CD4-positive, alpha-beta T cell treated with Interleukin-10 for 1 hour (primary cell): ENCODE measurements around the gene RBM38.

Experiments used
- DNase-seq: peaks from one replicate; pipeline ENCODE4 v3.0.0-alpha.2; 2020

The RBM38 gene

GRCh38 chr20:57375652-57376230, 15.5 kb upstream of the RBM38 start:
- DNase-seq = no peak

DNA sequence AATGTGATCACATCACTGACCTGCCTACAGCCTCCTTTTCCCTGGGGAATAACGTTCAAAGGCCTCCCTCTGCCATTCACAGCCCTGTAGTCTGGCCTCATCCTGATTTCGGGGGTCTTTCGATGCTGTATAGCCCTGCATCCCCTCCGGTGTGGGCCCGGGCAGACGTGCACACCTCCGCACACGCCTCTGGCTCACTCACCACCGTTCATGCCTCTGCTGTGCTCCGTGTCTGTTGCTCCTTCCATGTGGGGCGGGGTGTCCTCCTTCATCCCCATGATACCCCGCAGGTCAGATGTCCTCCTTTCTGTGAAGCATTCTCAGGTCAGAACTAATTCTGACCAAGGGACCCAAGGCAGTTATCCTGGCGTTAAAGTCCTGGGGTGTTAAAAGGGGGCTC, 13.8 kb upstream of the RBM38 start:
- no peak for DNase-seq

DNA sequence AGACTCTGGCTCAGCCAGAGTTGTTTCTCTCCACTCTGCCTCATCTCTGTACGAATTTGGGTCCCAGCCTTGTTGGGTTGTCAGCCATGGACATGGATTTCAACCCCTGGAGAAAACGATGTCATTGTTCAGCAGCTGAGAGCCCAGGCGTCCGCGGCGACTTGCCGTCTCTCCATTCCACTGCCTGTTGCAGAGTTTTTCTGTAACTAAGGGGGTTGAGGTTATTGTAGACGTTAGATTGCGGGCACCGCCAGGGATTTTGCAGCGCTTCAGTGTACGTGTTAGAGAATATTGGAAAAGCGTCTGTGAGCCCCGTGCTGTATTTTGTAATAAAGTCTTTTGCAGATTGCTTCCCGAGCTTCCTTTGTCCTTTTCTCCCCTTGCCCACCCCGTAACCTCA, 13.1 kb upstream of the RBM38 start:
- DNase-seq = no peak

DNA sequence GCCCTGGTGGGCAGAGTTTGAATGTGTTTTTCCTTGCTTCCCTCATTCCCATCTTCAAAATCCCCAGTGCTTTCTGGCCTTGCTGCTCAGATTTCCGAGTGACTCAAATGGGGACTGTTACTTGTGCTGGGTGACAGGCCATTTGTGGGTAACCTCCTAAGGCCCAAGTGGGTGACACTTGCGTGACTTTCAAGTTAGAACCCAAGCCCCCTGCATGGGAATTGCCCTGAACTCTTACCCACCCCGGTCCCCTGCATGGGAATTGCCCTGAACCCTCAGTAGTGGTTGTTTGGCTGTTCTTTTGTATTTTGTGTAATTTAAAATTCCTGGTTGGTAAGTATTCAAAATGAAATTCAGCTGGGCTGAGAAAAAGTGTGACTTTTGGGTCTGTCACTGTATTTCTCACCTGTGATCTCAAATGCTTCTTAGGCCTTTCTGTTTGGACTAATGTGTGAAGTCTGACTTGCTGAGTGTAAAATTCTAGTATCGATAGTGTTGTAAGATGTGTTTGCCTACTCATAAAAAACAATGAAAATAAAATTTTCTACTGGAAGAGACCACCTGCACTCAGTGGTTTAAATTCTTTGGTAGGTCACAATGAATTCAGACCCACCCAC, 12.4 kb upstream of the RBM38 start:
- DNase-seq = no peak

DNA sequence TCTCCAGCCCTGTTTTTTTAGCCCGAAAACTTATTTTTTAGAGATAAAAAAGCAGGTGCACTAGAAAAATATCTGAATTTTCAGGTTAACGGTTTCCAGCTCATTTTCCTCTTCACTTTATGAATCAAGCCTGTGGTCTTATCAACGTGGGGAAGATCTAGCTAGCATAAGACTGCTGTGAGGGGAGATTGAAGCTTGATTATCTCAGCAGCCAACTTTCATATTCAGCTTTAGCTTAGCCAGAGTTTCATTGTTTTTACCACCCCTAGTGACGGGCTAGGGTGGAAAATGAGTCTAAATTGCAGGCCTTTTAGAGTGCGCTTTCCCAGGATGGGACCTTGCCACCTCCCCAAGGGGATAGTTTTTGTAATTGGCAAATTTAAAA, 11.9 kb upstream of the RBM38 start:
- DNase-seq = no peak

- no peak for DNase-seq
These were observed 11.0 kb upstream of the RBM38 start for GRCh38 chr20:57380081-57380750.

DNA sequence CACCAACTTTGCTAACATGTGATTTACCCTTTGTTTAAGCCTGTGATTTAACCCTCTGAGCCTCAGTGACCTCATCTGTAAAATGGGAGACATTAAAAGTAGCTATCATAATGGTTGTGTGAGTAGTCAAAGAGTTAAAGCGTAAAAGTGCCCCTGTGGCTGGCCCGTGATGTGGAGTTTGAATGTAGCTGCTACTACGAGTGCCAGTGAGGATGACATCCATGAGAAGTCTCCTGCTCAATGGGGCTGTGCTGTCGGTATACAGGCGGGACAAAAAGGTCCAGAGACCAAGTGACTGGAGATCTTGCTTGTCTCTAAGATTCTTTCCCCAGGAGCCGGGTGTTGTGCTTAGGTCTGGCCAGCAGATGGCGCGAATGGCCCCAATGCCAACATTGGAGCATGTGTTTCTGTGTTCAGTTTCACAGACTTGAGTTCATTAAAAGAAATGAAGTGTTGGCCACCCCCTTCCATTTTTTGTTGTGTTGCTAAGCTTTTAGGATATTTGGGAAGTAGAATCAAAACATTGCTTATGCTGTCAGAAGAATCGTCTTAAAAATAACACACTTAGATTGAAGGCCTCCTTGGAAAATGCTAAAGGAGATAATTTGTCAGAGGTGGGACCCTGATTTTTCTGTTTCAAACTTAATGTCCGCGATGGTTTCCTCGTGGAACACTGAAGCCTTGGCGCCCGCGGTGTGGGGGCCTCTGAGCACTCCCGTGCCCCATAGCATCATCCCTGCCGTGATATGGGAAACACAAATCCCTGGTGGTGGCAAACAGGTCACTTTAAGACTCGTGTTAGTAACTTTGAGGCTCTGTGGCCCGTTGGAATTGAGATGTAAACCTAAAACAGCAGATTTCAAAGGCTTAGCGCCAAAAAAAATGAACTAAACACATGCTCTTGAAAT, 9.3 kb upstream of the RBM38 start:
- DNase-seq = peak; percentile 88

GRCh38 chr20:57382516-57382915, 8.7 kb upstream of the RBM38 start:
- DNase-seq = no peak

GRCh38 chr20:57383447-57384347, 7.5 kb upstream of the RBM38 start:
- DNase-seq = no peak

DNA sequence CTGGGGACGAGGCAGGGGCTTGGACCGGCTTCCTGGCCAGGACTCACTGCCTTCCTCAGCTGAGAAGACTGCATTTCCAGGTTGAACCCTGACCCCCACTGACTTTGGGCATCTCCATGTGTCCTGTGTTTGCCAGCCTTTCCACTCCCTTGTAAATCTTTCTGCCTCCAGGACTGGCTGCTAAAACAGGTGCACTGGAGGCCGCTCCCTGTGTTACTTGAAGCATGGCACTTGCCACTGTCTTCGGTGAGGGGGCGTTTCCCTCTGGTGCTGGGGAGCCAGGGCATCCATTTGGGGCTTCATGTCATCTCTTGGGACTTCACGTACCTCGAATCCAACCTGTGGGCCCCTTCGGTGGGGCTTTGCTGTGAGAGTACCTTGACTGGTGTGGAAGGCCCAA, 6.7 kb upstream of the RBM38 start:
- no peak for DNase-seq

GRCh38 chr20:57384953-57385761, 6.0 kb upstream of the RBM38 start:
- no peak for DNase-seq

DNA sequence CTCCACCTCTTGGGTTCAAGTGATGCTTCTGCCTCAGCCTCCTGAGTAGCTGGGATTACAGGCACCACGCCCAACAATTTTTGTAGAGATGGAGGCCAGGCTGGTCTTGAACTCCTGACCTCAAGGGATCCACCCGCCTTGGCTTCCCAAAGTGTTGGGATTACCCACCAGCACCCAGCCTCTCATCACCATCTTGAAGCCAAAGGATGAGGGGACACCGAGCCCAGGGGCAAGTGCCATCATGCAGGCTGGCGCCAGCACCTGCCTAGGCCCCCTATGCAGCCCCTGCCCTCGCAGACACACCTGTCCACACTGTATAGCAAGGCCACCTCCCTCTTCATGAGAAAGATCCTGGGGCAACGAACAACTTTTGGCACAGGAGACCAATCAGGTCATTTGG, 5.3 kb upstream of the RBM38 start:
- DNase-seq = no peak

DNA sequence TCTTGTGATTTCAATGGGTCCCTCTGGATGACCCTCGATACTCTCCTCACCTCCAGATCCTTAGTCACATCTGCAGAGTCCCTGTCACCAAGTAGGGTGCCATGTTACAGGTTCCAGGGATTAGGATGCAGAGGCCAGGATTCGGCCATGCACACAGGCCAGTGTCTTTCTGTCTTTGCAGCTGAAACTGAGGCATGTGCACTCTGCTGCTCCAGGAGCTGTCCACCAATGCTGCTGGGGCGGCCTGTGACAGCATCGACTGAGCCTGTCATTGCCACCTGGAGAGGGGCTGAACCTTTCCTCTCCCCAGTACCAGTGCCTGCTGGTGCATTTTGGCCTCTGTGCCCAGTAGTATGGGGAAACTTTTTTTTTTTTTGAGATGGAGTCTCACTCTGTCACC, 4.4 kb upstream of the RBM38 start:
- DNase-seq = no peak

DNA sequence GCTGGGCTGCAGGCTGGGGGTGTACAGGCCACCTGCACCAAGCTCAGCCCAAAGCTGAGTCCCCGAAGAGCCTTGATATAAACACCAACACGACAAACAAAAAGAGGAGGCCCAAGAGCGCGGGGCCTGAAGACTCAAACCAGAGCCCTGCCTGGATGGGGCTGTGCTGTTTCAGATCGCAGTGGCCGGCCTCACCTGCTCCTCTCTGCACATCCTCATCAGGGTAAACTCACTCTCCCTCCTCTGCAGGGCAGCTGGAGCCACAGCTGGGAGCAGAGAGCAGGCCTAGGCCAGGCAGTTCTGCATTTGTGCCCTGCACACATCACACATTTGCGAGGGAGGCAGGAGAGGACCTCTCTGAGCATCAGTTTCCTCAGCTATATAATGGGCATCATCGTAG, 3.7 kb upstream of the RBM38 start:
- no peak for DNase-seq

GRCh38 chr20:57387945-57388371, 3.2 kb upstream of the RBM38 start:
- no peak for DNase-seq

DNA sequence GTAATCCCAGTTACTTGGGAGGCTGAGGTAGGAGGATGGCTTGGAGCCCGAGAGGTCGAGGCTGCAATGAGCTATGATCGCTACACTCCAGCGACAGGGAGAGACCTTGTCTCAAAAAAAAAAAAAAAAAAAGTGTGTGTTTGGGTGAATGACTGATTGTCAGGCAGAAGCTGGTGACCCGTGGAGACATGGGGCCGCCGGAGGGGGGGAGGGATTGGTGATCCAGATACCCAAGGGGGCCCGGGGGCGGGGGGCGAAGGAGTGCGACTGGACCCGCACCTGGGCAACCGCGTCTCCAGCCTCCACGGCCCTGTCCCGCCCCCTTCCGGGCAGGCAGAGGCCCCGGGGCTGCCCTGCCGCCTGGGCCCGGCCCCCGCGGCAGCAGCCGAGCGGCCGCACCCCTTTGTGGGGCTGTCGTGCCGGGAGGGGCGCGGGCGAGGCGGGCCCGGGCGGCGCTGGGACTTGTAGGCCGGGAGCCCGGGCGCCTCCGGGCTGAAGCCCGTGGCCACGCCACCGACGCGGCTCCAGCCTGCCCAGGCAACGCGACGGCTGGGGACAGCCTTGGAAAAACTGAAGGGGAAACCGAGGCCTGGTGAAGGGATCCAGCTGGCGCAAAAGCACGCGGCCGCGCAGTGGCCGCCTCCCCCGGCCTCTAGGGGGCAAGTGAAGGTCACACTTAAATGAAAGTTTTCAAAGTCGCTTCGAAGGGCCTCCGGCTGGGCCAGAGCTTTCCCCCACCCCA, 2.1 kb upstream of the RBM38 start:
- DNase-seq = peak; percentile 64

DNA sequence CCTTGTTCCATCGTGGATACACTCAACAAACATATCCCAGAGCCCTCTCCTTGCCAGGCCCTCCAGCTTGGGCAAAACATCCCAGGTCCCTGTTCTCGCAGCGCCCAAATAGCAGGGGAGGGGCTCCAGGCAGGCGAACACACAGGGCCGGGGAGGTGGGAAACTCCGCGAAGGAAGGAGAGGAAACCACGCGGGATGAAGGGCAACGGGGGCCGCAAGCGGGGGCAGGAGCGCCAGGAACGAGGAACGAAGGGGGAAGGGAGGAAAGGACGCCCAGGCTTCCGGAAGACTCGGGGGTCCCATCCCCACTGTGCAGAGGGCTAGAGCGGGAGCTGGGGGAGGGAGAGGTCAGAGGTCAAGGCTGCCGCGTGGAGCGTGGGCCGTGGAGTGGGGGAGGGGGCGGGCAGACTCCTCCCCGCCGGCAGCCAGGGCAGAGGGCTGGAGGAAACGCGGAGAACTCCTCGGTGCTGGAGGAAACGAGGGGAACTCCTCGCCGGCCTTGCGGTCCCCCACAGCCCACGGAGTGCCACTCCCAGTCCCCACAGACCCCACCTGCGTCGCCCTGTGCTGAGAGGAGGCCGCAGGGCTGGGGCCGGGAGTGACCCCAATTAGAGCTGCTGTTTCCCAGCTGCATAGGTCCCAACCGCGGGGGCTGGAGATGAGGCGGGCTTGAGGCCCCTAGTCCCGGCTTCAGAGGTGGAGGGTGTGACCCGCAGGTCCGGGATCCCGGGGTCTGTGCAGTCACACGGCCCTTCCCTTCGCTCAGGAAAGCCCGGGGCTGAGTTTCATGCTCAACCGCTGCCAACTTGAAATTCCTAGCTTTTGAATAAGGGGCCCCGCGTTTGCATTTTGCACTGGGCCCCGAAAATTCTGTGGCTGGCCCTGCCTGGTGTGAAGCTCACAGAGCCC, 1.2 kb upstream of the RBM38 start:
- peak; percentile 77 for DNase-seq

GRCh38 chr20:57391439-57392301, 474 bp downstream of the RBM38 start:
- DNase-seq = peak; percentile 41
